Activated CD8-positive, alpha-beta memory T cell treated with anti-CD3 and anti-CD28 coated beads for 36 hours (primary cell): ENCODE data around the gene TCF4. TPM values are rescaled to one million over a fixed set of nuclear protein-coding genes. Genes with fewer than 3 reads are reported as not detected.

Experiments used
- CTCF ChIA-PET: fragments of 350-600 bp; sonication (Branson Sonifier 250); formaldehyde crosslinking; loops from one replicate; lab custom pipeline; 2021; ENCODE audit warnings: antibody characterized with exemption; lab: Charles Lee
- POLR2A ChIA-PET: fragments of 350-600 bp; sonication (Branson Sonifier 250); formaldehyde crosslinking; loops from one replicate; lab custom pipeline; 2021; ENCODE audit warnings: antibody characterized with exemption; lab: Charles Lee
- total RNA-seq, 2 experiments: library from RNA; stranded (reverse); gene quantifications; one replicate each; pipeline ENCODE4 v1.2.3, GENCODE V29; 2021

Gene TCF4
- total RNA-seq, 2 experiments from 2014 or later: 0.11 to 0.84 TPM

DNA sequence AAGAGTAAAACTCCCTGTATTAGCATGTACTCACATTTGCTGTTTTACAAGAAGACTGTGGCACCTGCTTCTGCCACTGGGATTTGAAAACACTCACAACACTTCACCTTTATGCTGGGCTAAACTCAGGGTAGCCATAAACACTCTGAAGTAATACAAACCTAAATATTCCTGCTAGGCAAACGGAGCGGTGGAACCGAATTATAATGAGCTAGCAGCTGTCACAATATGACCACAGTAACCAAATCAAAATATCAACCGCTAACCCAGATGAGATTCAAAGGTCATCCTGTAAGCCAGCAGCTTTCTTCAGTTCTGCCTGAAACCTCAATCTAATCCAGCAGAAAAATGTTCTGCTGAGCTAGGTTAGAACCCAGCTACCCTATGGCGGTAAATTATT, 132.1 kb downstream of the TCF4 start:
- ChIA-PET POLR2A (no interaction called here), CTCF (interaction anchor here (0.7 kb wide), 1 partner anchor 211 kb away, joined by 3 read pairs; no protein-coding TSS in a partner anchor)

DNA sequence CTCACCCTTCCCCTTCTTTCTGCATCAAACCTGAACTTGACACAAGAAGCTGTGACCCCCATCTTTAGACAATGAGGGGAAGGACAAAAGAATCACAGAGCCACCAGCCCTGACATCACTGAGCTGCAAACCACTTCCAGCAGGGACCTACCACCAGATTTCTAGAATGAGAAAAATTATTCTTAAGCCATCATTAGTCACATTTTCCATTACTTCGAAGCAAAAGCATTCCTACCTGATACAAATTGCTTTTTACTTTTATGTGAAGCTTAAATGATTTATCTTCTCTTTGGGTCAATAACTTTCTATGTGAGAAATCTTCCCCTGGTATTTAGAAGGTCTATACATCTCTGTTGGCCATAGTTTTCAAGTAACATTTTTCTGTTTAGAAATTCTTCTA, 134.8 kb downstream of the TCF4 start:
- ChIA-PET CTCF (no interaction called here), POLR2A (no interaction called here)

DNA sequence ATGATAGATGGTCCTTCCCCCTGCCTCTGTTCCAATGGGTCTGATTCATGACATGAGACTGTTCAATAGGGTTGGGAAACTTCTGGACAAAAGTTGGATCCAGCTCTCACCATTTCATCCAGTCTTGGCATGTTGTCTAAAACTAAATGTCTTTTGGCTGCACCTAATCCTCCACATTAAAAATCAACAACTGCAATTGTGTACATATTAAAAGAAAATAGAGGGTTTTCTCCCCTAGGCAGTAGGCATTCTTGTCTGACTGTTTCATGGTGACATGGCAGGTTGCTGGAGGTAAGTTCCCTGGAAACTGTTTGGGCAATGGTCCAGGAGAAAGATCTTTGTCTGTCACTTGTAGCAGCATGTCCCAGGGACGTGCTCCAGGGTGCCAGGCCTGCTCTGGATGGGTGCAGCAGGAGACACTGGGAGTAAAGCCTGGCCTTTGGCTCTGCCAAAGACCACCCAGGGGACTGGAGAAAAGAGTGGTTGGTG, 135.8 kb downstream of the TCF4 start:
- ChIA-PET POLR2A (no interaction called here), CTCF (no interaction called here)

DNA sequence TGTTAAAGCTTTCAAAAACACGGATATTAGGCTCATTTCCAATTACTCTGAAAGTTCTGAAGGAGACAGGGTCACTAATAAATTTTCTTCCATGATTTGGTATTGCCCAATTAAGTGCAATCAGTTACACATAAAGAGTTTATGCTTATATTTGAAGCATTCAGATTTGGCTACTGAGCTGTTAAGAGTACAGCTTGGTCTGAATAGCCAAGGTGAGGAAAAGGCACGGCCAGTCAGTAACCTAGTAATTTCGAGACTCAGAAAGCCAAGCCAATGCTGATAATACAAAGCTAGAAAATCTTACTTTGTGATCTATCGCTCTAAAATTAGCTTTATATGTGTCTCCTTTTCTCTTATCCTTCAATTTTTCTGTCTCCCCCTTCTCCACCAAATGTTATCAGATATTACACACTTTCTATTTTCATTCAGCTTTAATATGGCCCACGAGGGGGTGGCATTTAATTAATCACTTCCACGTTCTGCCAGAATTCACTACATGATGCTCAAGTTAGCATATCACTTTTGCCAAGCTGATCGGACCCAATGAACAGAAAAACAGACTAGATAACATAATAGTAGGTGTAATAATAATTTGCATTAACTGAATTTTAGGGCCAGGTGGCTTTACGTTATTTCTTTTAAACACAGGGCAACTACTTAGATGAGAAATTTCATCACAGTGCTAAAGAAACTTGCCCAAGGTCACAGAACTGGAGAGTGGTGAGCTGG, 138.4 kb downstream of the TCF4 start:
- POLR2A ChIA-PET: no interaction called here
- CTCF ChIA-PET: interaction anchor here (1.0 kb wide), 1 partner anchor 34 kb away, joined by 3 read pairs; no protein-coding TSS in a partner anchor

DNA sequence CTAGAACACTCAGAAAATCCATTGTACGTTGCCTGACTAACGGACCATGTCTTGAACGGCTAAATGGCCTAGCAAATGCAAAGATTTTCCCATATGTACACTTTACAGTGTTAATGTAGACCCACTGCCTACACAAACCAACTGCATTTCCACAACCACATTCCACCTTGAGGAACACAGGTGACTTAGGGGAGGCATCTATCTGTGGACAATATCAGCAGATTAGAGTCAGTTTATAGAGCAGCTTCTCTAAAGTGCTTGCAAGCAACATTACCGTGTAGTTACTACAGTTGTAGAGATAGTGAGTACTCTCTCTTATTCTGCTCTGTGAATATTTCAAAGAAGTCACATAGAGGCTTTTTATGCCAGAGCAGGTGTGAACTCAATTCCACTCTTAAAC, 139.6 kb downstream of the TCF4 start:
- CTCF ChIA-PET: no interaction called here

DNA sequence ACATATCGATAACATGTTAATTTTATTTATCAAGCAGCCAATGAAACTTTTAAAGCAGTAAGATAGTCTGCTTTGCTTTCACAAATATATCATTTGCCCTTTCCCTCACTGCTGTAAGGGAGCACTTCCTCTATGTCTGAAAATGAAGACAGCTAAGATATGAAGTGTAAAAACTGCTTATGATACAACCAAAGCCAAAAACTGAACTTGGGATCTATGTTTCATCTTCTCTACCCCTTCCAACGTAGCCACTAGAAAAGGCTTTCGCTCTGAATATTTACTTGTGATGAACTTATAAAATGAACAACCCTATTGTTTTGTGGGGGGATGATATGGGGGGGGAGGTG, 140.3 kb downstream of the TCF4 start:
- POLR2A ChIA-PET: no interaction called here
- CTCF ChIA-PET: no interaction called here

More for the DNA sequence above, 139.6 kb downstream of the TCF4 start:
- POLR2A ChIA-PET: no interaction called here

DNA sequence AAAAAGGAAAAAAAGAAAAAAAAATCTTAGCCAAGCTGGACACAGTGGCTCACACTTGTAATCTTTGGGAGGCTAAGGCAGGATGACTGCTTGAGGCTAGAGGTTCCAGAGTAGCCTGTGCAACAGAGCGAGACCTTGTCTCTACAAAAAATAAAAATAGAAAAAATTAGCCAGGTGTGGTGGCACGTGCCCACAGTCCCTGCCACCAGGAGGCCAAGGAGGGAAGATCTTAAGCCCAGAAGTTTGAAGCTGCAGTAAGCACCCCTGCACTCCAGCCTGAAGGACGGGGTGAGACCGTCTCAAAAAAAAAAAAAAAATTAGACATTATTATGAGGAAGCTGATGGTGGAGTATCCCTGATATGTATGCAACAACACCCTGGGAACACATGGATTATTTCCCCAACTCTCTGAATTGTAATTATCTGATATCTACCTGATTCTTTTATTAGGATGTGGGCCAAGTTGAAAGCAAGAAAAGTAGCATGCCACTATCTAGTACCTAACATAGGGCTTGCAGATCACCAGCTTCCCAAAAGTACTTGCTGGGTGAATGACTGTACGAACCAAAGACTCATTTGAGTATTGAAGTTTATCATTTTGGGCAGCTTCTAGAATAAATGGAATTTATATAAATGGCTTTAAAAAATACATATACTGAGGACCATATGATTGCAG, 140.9 kb downstream of the TCF4 start:
- CTCF ChIA-PET: no interaction called here
- POLR2A ChIA-PET: no interaction called here

DNA sequence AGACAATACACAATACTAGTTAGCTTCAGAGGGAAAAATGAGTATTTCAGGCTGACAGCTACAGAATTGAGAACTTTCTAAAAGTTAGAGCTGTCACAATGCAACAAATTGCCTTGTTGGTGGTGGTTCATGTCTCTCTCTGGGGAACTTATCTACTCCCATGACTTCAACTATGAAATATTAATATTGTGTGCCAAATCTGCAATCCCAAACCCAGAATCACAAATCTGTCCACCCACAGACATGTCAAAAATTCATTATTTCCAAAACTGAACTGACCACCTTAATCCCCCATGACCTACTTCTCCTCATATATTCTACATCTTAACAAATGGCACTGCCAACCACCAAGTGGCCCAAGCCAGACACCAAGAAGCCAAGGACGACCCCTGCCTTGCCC, 143.5 kb downstream of the TCF4 start:
- ChIA-PET POLR2A (no interaction called here), CTCF (no interaction called here)

DNA sequence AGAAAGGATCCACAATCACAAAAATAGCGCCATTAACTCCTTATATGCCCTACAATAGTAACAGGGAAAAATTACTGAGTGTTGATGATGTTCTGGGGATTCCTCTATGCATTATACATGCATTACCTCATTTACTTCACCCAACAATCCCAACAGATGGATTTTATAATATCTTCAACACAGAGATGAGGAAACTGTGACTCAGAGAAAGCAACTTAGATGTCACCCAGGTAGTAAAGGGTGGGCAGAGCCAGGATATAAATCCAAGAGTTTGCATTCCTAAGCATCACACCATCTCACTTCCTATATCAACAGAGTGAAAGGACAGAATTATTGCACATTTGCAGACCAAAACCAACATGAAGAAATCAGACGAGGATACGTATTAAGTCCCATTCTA, 144.2 kb downstream of the TCF4 start:
- POLR2A ChIA-PET: no interaction called here
- CTCF ChIA-PET: no interaction called here

DNA sequence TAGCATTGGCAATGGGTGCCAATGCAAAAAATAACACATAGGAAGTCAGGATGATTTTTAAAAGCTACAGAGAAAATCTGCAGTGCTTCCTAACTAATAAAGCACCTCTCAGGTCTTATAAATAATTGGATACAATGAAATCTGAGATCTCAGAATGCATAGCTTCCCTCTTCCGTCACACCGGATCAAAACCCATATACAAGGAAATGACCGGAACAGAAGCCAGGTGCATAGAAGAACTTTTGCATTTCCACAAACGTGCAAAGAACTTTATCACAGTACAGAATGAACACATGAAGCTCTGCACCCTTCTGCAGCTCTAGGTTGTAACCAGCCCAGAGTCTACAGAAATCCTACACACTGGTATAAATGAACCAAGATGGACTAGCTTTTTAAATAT, 145.4 kb downstream of the TCF4 start:
- CTCF ChIA-PET: interaction anchor here (0.9 kb wide), 1 partner anchor 27 kb away, joined by 3 read pairs; no protein-coding TSS in a partner anchor
- POLR2A ChIA-PET: no interaction called here

DNA sequence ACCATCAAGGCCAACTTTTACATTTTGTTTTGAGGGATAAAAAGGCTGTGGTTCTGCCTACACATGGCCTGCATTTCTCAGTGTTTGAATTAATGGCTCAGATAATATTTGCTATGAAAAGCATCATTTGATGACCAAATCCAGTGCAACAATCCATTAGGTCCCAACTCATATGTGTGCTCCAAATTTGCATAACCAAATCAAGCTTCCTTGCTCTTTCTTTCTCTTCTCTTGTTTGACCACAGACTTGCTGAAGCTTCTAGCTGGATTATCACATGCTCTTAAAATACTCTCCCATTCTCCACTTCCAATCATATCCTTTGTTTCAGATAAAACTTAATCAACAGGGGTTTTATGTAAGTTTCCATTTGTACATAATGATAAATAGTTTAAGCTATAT, 147.0 kb downstream of the TCF4 start:
- ChIA-PET CTCF (no interaction called here), POLR2A (no interaction called here)

DNA sequence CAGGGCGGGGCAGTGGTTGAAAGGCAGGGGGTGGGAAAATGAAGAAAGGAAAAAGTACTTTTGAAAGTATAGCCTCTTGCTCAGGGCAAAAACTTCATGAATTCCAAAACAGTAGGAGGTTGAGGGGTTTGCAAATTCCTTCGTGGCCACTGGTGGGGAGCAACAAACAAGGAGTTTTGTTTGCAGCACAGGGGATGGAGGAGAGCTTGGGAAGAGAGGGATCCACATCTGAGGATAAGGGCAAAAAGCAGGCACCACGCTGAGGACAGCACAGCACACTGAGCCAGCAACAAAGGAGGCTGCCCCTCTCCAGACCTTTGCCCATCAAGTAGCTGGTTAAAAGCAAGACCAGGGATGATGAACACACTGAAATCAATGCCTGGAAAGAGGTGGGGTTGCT, 148.9 kb downstream of the TCF4 start:
- POLR2A ChIA-PET: no interaction called here
- CTCF ChIA-PET: no interaction called here

DNA sequence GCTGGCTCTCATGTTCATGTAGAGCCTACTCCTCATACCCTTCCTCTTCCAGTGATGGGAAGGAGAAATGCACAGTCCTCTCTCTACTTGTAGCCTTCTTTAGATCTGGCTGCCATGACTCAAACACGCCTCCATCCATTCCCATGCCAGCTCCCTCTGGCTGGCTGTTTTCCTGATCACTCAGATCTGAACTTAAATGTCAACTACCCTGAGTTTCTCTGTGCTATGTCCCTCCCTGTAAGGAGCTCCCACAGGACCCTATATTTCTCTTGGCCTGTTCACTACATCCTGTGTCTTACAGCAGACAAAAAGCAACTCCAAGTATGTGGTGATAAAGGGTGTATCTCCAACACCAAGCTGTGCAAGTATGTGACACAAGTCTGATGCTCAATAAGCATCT, 152.4 kb downstream of the TCF4 start:
- CTCF ChIA-PET: no interaction called here
- POLR2A ChIA-PET: no interaction called here

DNA sequence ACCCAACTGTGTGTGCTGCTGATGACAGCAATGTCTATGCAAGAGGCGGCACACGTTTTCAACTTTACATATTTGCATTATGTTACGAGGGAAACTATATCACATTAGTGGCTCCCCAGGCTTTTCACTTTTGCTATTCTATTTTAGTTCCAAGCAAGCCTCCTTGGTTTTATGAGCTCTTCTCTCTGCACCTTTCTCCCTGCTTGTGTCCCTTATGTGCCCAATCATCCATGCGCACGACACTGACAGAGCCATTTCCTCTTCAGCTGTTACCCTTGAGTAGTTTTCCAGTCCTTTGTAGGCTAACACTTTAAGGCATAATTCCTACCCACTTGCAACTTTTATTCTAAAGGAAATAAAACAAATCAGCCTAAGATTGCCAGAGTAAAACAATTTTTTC, 154.3 kb downstream of the TCF4 start:
- POLR2A ChIA-PET: no interaction called here
- CTCF ChIA-PET: no interaction called here

DNA sequence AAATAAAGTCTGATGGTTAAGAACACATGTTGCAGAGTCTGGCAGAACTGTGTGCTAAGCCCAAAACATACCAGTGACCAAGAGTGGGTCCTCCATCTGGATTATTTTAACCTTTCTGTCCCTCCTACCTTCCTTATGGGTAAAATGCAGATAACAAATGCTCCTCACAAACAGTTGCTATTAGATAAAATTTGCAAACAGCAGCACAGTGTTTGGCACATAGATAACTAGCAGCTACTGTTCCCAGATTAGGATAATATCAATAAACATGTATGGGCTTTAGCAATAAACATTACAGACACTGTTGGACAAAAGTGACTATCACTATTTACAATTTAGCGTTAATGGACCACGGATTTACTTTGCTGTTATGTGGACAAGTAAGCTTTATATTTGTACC, 154.9 kb downstream of the TCF4 start:
- ChIA-PET POLR2A (no interaction called here), CTCF (no interaction called here)

DNA sequence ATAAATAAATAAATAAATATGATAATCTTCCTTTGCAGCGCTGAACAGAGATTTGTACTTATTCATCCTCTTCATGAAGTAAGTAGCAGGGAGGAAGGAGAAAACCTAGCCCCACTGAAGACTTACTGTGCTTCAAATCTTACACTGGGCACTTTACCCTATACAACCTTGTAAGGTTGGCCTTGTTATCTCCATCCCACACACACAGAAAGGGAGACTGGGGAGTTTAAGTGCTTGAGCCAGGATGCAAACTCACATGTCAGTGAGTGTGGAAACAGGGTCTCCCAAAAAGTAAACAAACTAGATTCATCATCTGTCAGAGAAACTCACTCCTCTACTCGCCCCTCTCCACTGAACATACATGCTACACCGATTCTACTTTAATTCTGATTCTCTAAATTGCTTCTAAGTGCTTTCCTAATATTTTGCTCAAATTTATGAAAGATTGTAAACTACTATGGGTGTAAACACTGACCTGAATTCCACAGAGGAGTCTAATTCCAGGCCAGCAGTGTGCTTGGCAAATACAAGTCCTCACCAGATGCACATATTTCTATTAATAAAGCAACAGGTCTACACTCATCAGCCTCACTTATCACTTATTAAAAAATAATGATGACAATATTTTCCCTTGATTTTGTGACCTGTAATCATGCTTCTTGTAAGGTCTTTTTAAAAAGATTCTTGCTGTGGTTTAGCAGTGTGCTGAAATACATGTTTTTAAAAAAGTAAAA, 155.5 kb downstream of the TCF4 start:
- CTCF ChIA-PET: no interaction called here
- POLR2A ChIA-PET: no interaction called here

DNA sequence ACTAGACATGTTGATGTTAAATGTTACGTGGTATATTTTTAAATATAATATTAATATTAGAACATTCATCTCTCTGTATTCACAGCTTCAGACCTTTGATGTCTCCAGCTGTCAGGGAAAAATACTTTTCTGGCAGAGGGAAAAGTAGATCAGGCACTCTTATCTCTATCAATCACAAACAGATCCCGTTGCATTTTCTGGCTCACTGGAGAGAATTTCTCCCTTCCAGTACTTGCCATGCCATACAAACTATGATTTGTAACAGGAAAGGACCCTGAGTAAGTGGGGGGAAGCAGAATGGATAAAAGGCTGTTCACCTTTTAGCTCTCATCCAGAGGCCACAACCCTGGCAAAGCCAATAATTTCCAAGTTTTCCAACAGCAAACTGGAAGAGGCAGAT, 158.0 kb downstream of the TCF4 start:
- ChIA-PET CTCF (no interaction called here), POLR2A (no interaction called here)

DNA sequence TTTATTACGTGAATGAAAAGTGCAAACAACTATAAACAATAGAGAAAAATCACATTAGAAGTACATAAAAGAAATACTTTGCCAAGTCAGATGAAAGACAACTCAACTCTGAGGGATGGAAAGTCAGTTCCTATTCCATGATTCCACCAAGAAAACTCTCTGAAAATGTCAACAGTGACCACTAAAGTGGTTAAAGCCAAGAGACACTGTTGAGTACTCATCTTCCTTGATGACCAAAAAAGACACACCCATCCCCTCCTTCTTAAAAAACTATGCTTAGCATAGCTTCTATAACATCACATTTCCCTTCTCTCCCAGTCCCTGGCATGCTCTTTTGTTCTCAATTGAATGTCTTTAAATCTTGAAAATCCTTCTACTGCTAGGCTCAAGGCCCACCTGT, 160.0 kb downstream of the TCF4 start:
- ChIA-PET POLR2A (no interaction called here), CTCF (no interaction called here)

DNA sequence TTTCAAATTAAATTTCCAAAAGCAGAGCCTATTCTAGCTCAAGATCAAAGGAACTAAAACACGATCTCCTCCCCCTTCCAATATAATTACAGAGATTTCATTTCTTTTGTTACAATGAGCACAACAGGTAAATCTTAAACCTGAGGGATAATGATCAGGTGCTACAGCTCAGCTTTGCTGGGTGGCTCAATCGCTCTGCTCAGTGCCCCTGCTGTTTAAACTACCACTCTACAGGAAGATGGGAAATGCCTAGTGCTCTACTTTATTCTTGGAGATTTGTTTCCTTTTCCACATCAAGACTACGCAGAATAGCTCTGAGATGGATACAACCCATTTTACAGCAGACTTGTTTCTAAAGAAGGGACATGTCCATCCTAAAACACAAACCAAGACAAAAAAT, 162.3 kb downstream of the TCF4 start:
- CTCF ChIA-PET: interaction anchor here (0.7 kb wide), 1 partner anchor 10 kb away, joined by 3 read pairs; no protein-coding TSS in a partner anchor
- POLR2A ChIA-PET: no interaction called here

DNA sequence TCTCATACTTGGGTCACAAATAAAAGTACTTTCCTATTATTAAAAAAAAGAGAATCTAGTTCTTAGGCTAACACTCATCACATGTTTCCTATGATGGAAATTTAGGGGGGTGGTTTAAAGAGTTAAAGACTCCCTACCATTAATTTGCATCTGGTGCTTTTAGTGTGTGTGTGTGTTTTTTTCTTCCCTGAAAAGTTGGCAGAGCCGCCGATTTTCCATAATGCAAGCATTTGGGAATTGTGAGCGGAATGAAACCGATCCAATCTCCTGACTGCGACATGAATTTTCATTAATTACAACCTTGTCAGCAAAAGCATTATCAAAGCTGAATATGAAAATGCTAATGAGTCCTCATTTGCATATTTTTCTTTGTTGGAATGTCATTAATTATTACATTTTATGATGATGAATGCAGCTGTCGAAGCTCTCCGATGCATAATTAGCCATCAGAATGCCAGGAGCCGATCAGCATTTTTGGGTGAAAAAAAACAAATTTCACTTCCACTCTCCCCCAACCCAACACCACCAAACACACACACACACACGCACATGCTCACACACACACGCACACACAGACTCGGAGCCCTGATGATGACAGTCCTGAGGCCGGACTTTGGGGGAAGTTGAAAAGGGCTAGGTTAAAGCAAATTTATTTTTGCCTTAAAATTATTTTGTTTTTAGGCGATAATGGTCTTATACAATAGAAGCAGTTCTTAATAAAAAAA, 165.4 kb downstream of the TCF4 start:
- CTCF ChIA-PET: no interaction called here
- POLR2A ChIA-PET: no interaction called here
